ENCODE measurements around the gene FOXD4L6.
"Not testable (repeated sequence)": the region's sequence is repeated elsewhere in the genome, so short reads cannot be mapped to it uniquely, and the experiment has no call there.

The FOXD4L6 gene

DNA sequence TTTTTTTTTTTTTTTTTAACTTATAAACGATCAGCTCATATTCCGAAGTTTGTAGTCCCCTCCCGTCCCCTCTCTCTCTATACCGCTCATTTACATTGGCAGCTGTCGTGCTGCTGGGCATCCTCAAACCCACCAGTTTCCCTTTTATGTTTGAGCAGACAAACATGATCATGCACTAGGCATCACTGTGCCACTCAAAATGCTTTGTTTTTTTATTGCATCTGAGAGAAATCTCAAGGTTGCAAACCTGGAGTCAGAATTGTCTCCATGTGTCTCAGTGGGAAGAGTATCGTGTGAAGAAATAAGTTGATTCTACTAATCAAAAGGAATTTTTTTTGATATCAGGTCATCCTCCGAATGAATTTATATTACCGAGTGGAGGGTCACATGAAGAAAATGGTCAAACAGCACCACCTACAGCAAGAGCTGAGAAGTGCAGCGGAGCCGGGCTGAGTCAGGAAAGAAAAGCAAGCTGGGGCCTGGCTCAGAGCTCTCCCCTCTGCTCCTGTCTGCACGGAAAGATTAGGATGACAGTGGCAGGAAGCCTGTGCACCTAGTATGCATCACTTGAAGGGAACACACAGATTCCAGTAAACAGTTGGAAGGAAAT lies 39.9 kb downstream of the FOXD4L6 start:
- not testable (repeated sequence) for H3K36me3 ChIP-seq (ENCODE audit: insufficient read depth); H3K27me3 ChIP-seq (ENCODE audit: insufficient read depth, low read depth); H2AFZ ChIP-seq (ENCODE audit: low read depth); H3K9ac ChIP-seq; H3K4me2 ChIP-seq; H3K4me1 ChIP-seq (ENCODE audit: low read depth, poor library complexity, severe bottlenecking); H4K20me1 ChIP-seq (ENCODE audit: insufficient read depth); H3K27ac ChIP-seq; H3K4me3 ChIP-seq (IDR thresholded peaks at IDR 0.05; ENCODE audit: insufficient read depth, low read depth, low read length); H3K79me2 ChIP-seq (ENCODE audit: insufficient read depth, low read depth)
- peak; percentile 42 for TF ChIP-seq CTCF (conservative IDR thresholded peaks at IDR 0.05; ENCODE audit: low read depth, low read length)

- H2AFZ ChIP-seq (ENCODE audit: low read depth); H3K79me2 ChIP-seq (ENCODE audit: insufficient read depth, low read depth); H3K27ac ChIP-seq; H3K4me3 ChIP-seq (IDR thresholded peaks at IDR 0.05; ENCODE audit: insufficient read depth, low read depth, low read length); H3K4me2 ChIP-seq; H3K27me3 ChIP-seq (ENCODE audit: insufficient read depth, low read depth); H3K9ac ChIP-seq; H3K36me3 ChIP-seq (ENCODE audit: insufficient read depth); H4K20me1 ChIP-seq (ENCODE audit: insufficient read depth); H3K4me1 ChIP-seq (ENCODE audit: low read depth, poor library complexity, severe bottlenecking): not testable (repeated sequence)
These were observed 40.6 kb downstream of the FOXD4L6 start for GRCh38 chr9:41087929-41088328.

GRCh38 chr9:41087157-41087780 lies 41.2 kb downstream of the FOXD4L6 start:
- not testable (repeated sequence) for H3K79me2 ChIP-seq (ENCODE audit: insufficient read depth, low read depth); H3K36me3 ChIP-seq (ENCODE audit: insufficient read depth); H3K4me2 ChIP-seq; H3K9ac ChIP-seq; H3K27me3 ChIP-seq (ENCODE audit: insufficient read depth, low read depth); H3K4me1 ChIP-seq (ENCODE audit: low read depth, poor library complexity, severe bottlenecking); H4K20me1 ChIP-seq (ENCODE audit: insufficient read depth); H2AFZ ChIP-seq (ENCODE audit: low read depth); H3K4me3 ChIP-seq (IDR thresholded peaks at IDR 0.05; ENCODE audit: insufficient read depth, low read depth, low read length); H3K27ac ChIP-seq

DNA sequence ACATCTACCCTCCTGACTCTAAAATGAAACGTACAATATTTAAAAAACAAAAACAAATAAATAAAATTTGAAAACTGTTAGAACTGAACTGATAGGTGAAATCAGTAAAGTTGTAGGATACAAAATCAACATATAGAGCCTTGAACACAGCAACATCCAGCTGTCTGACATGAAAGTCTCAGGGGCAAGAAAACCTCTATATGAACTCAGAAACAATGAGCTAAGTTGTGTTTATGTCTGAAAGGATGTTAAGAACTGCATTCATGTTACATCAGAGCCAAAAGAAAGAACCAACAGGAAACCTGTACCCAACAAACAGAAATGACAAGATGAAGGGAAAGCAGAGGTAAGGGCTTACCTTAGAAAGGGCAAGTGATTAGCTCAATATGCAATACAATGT lies 41.8 kb downstream of the FOXD4L6 start:
- not testable (repeated sequence) for H4K20me1 ChIP-seq (ENCODE audit: insufficient read depth); H3K4me3 ChIP-seq (IDR thresholded peaks at IDR 0.05; ENCODE audit: insufficient read depth, low read depth, low read length); H2AFZ ChIP-seq (ENCODE audit: low read depth); H3K4me2 ChIP-seq; H3K4me1 ChIP-seq (ENCODE audit: low read depth, poor library complexity, severe bottlenecking); H3K36me3 ChIP-seq (ENCODE audit: insufficient read depth); H3K9ac ChIP-seq; H3K27ac ChIP-seq; H3K79me2 ChIP-seq (ENCODE audit: insufficient read depth, low read depth); H3K27me3 ChIP-seq (ENCODE audit: insufficient read depth, low read depth)

DNA sequence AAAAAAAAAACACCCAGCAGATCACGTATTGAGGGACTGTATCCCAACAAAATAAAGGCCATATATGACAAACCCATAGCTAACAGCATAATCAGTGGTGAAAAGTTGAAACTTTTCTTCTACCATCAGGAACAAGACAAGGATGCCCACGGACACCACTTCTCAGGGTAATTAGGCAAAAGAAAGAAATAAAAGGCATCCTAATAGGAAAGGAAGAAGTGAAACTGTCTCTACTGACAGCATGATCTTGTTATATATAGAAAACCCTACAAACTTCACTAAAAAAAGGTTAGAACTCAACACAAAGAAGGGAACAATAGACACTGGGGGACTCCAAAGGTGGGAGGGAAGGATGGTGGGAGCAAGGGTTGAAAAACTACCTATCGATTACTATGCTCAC lies 42.3 kb downstream of the FOXD4L6 start:
- H3K36me3 ChIP-seq (ENCODE audit: insufficient read depth); H4K20me1 ChIP-seq (ENCODE audit: insufficient read depth); H3K9ac ChIP-seq; H3K4me3 ChIP-seq (IDR thresholded peaks at IDR 0.05; ENCODE audit: insufficient read depth, low read depth, low read length); H3K27ac ChIP-seq; H3K4me1 ChIP-seq (ENCODE audit: low read depth, poor library complexity, severe bottlenecking); H2AFZ ChIP-seq (ENCODE audit: low read depth); H3K79me2 ChIP-seq (ENCODE audit: insufficient read depth, low read depth); H3K4me2 ChIP-seq; H3K27me3 ChIP-seq (ENCODE audit: insufficient read depth, low read depth): not testable (repeated sequence)

- not testable (repeated sequence) for H3K36me3 ChIP-seq (ENCODE audit: insufficient read depth); H3K4me2 ChIP-seq; H3K4me3 ChIP-seq (IDR thresholded peaks at IDR 0.05; ENCODE audit: insufficient read depth, low read depth, low read length); H3K4me1 ChIP-seq (ENCODE audit: low read depth, poor library complexity, severe bottlenecking); H3K79me2 ChIP-seq (ENCODE audit: insufficient read depth, low read depth); H3K27ac ChIP-seq; H3K9ac ChIP-seq; H4K20me1 ChIP-seq (ENCODE audit: insufficient read depth); H3K27me3 ChIP-seq (ENCODE audit: insufficient read depth, low read depth); H2AFZ ChIP-seq (ENCODE audit: low read depth)
These were observed 46.1 kb downstream of the FOXD4L6 start for GRCh38 chr9:41082358-41082757.

- H3K79me2 ChIP-seq (ENCODE audit: insufficient read depth, low read depth); H2AFZ ChIP-seq (ENCODE audit: low read depth); H3K36me3 ChIP-seq (ENCODE audit: insufficient read depth): not testable (repeated sequence)
These were observed 49.0 kb downstream of the FOXD4L6 start for GRCh38 chr9:41079464-41079863.

DNA sequence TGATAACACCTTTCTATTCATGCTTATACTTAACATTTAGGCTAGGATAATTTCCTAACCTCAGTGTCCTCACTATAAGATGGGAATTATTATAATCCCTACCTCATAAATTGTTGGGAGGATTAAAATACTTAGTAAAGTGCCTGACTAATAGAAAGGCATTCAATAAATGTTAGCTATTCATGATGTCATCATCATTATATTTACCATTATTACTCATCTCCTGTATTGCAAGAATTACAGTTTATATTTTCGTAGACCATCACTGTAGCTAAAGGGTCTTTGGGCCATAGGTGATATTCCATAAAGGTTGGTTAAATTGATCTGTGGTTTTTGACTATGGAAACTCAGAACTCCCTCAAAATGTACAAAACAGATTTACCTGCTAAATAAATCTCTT lies 50.9 kb downstream of the FOXD4L6 start:
- not testable (repeated sequence) for H3K27ac ChIP-seq; H3K27me3 ChIP-seq (ENCODE audit: insufficient read depth, low read depth); H3K4me3 ChIP-seq (IDR thresholded peaks at IDR 0.05; ENCODE audit: insufficient read depth, low read depth, low read length); H2AFZ ChIP-seq (ENCODE audit: low read depth); H3K36me3 ChIP-seq (ENCODE audit: insufficient read depth); H3K4me1 ChIP-seq (ENCODE audit: low read depth, poor library complexity, severe bottlenecking); H4K20me1 ChIP-seq (ENCODE audit: insufficient read depth); H3K9ac ChIP-seq; H3K4me2 ChIP-seq; H3K79me2 ChIP-seq (ENCODE audit: insufficient read depth, low read depth)

More at GRCh38 chr9:41079464-41079863, 49.0 kb downstream of the FOXD4L6 start:
- not testable (repeated sequence) for H3K4me3 ChIP-seq (IDR thresholded peaks at IDR 0.05; ENCODE audit: insufficient read depth, low read depth, low read length); H3K4me1 ChIP-seq (ENCODE audit: low read depth, poor library complexity, severe bottlenecking); H3K9ac ChIP-seq; H3K4me2 ChIP-seq; H3K27me3 ChIP-seq (ENCODE audit: insufficient read depth, low read depth); H3K27ac ChIP-seq; H4K20me1 ChIP-seq (ENCODE audit: insufficient read depth)
